Astrocyte (in vitro differentiated cells and primary cell): ENCODE measurements around the gene PDE4C.

Source experiments
- EZH2 ChIP-seq: IDR thresholded peaks from 2 replicates; pipeline ENCODE4 v1.6.1; 2012; ENCODE audit warnings: mild to moderate bottlenecking, low read length, inconsistent platforms; ENCODE audit not compliant: insufficient read depth
- TF ChIP-seq, protein P1 (sequence below): IDR thresholded peaks from 2 replicates; pipeline ENCODE4 v1.5.1; 2011; ENCODE audit warnings: low read depth, mild to moderate bottlenecking, inconsistent platforms, low read length, moderate library complexity; ENCODE audit not compliant: insufficient read depth

DNA sequence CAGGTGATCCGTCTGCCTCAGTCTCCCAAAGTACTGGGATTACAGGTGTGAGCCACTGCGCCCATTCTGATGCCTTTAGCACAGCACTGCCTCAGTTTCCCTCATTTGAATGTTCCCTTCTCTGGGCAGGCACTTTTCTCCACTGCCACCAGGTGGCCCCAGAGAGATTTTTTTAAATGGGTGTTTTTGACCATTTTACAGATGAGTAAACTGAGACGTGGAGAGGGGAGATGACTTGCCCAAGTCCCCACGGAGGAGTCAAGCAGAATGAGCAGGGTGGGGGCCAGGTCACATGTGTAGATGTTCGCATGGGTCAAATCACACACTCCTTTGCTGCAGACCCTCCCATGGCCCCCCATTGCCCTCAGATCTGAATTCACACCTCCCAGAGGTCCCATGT, 3.2 kb upstream of the PDE4C start:
- TF ChIP-seq, protein P1, sequence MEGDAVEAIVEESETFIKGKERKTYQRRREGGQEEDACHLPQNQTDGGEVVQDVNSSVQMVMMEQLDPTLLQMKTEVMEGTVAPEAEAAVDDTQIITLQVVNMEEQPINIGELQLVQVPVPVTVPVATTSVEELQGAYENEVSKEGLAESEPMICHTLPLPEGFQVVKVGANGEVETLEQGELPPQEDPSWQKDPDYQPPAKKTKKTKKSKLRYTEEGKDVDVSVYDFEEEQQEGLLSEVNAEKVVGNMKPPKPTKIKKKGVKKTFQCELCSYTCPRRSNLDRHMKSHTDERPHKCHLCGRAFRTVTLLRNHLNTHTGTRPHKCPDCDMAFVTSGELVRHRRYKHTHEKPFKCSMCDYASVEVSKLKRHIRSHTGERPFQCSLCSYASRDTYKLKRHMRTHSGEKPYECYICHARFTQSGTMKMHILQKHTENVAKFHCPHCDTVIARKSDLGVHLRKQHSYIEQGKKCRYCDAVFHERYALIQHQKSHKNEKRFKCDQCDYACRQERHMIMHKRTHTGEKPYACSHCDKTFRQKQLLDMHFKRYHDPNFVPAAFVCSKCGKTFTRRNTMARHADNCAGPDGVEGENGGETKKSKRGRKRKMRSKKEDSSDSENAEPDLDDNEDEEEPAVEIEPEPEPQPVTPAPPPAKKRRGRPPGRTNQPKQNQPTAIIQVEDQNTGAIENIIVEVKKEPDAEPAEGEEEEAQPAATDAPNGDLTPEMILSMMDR = no peak
- TF ChIP-seq EZH2 = no peak
